BE2C (cell line): ENCODE results near the gene ASAP2.
"Not testable (repeated sequence)": the region's sequence is repeated elsewhere in the genome, so short reads cannot be mapped to it uniquely, and the experiment has no call there.

ENCODE experiments used
- DNase-seq: peaks from one replicate; pipeline ENCODE4 v3.0.0-alpha.2; 2020
- H3K27me3 ChIP-seq: fragments of 250-450 bp; sonication (Bioruptor Pico); 2 replicates; pipeline ENCODE4 v1.5.1; 2020; ENCODE audit warnings: mild to moderate bottlenecking
- H3K36me3 ChIP-seq: fragments of 250-450 bp; sonication (Bioruptor Pico); 2 replicates; pipeline ENCODE4 v1.5.1; 2020; ENCODE audit warnings: mild to moderate bottlenecking
- H3K4me1 ChIP-seq: fragments of 250-450 bp; sonication (Bioruptor Pico); 2 replicates; pipeline ENCODE4 v1.5.1; 2020
- H3K4me3 ChIP-seq: 2 replicates; pipeline ENCODE4 v1.5.1; 2011; ENCODE audit warnings: low read depth, low read length
- H3K9me3 ChIP-seq: fragments of 250-450 bp; sonication (Bioruptor Pico); 2 replicates; pipeline ENCODE4 v1.5.1; 2020
- TF ChIP-seq, protein P1 (sequence below): IDR thresholded peaks from 2 replicates; pipeline ENCODE4 v1.5.1; 2012; ENCODE audit warnings: mild to moderate bottlenecking, low read depth, low read length

ASAP2 gene

DNA sequence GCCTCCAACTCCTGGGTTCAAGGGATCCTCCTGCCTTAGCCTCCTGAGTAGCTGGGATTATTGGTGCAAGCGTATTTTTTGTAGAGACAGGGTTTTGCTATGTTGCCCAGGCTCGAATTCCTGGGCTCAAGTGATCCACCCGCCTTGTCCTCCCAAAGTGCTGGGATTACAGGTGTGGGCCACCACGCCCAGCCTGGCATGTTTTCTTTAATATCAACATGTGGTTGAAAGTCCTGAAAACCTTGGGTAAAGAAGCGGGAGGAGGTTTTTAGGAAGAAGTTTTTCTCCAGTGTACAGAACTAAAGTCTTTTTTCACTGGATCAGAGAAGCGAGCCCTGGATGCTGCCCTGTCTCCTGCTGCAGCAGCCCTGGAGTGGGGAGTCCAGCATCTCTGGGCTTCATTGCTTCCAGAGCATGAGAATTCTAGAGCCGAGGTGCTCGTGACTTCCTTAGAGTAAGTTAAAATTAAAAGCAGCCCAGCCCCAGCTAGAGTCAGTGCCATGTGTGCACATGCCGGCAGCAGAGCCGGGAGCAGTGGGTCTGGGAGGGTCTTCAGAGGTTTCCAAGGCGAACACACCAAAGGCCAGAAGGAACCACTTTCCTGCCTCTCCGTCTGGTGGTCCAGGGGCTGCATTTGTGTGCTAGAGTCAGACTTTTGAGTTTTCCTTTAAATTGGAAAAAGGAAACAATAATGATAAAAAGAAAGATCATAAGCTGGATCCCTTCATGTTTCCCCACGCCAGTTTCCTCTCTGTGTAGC, 185.5 kb downstream of the ASAP2 start:
- no peak for DNase-seq
- no peak overlapping the region for H3K4me3 ChIP-seq
- TF ChIP-seq, protein P1, sequence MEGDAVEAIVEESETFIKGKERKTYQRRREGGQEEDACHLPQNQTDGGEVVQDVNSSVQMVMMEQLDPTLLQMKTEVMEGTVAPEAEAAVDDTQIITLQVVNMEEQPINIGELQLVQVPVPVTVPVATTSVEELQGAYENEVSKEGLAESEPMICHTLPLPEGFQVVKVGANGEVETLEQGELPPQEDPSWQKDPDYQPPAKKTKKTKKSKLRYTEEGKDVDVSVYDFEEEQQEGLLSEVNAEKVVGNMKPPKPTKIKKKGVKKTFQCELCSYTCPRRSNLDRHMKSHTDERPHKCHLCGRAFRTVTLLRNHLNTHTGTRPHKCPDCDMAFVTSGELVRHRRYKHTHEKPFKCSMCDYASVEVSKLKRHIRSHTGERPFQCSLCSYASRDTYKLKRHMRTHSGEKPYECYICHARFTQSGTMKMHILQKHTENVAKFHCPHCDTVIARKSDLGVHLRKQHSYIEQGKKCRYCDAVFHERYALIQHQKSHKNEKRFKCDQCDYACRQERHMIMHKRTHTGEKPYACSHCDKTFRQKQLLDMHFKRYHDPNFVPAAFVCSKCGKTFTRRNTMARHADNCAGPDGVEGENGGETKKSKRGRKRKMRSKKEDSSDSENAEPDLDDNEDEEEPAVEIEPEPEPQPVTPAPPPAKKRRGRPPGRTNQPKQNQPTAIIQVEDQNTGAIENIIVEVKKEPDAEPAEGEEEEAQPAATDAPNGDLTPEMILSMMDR: no peak
- no peaks in the 10 kb centered on the region; the same call in 1 of the 2 replicates for H3K36me3 ChIP-seq
- no peaks in the 10 kb centered on the region for H3K9me3 ChIP-seq
- no peaks in the 10 kb centered on the region for H3K27me3 ChIP-seq
- no peaks in the 10 kb centered on the region; the same call in 1 of the 2 replicates for H3K4me1 ChIP-seq

DNA sequence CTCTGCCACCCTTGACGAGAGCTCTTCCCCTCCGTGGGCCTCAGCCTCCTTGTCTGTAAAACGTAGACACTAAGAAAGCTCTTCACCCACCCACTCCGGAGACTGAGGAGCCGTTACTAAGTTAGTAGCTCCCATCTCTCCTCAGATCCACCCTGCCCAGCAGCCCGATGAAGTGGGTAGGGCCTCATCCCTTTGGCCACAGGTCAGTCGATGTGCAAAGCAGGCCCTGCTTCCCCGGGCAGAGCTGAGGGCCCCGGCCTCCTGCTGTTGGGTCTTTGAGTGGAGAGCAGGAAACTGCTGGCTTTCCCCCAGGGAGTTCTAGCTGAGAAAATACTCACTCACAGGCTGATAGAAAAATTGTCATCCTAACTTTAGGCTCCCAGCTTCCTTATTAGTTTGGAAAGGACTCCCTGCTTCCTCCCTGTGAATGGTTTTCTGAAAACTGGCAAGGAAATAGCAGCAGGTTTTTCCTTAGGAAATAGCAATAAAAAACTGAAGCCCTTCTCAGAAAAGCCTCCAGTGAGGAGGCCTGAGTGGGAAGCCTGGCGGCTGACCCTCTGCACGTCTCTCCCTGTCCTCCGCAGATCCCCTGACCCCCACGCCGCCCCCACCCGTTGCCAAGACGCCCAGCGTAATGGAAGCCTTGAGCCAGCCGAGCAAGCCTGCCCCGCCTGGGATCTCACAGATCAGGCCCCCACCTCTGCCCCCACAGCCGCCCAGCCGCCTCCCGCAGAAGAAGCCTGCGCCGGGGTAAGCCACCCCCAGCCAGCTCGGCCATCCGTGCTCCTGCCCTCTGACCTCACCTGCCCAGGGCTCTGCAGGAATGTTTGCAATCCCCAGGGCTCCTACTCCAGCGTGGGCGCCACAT, 186.5 kb downstream of the ASAP2 start:
- Histone ChIP-seq H3K4me3 (no peak overlapping the region), H3K27me3 (no peaks in the 10 kb centered on the region), H3K36me3 (no peaks in the 10 kb centered on the region; the same call in 1 of the 2 replicates), H3K9me3 (no peaks in the 10 kb centered on the region), H3K4me1 (no peaks in the 10 kb centered on the region; the same call in 1 of the 2 replicates)
- TF ChIP-seq, protein P1: no peak
- no peak for DNase-seq

DNA sequence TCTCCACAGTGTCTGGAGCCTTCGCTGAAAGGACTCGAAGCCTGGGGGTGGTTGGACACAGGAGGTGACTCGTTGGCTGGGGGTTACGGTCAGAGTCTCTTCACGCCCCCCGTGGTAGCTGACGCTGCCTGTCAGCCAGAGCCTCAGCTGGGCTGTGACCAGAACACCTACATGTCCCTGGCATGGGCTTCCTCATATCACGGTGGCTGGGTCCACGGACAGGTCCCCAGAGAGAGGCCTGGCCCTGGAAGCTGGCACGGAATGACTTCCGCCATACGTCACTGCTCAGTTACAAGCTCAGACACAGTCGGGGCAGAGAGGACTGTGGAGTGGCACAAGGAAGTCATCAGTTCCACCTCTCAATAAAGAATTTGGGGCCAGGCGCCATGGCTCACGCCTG, 188.2 kb downstream of the ASAP2 start:
- Histone ChIP-seq H3K4me1 (no peaks in the 10 kb centered on the region), H3K4me3 (no peak overlapping the region), H3K27me3 (no peaks in the 10 kb centered on the region), H3K36me3 (no peaks in the 10 kb centered on the region; the same call in 1 of the 2 replicates), H3K9me3 (no peaks in the 10 kb centered on the region)
- DNase-seq: no peak
- TF ChIP-seq, protein P1: no peak

DNA sequence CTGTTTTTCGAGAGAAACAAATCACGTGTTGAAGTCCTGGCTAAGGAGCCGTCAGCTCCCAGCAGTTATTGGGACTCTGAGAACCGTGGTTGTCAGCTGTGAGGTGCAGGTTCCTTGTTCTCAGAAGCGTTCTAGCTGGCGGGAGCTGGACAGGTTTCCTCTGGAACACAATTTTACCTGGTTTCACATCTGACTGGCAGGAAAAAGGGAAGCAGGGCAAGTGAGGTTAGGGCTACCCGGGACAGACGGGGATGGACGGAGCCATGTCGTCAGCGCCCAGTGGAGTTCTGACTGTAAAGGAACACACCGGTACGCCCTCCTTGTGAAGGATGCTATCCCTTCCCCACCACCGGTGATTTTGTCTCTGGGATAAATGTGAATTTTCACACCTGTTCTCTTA, 190.6 kb downstream of the ASAP2 start:
- Histone ChIP-seq H3K4me3 (no peak overlapping the region), H3K36me3 (no peaks in the 10 kb centered on the region; the same call in 1 of the 2 replicates), H3K4me1 (no peaks in the 10 kb centered on the region), H3K9me3 (no peaks in the 10 kb centered on the region), H3K27me3 (no peaks in the 10 kb centered on the region)
- DNase-seq: no peak
- TF ChIP-seq, protein P1: no peak

DNA sequence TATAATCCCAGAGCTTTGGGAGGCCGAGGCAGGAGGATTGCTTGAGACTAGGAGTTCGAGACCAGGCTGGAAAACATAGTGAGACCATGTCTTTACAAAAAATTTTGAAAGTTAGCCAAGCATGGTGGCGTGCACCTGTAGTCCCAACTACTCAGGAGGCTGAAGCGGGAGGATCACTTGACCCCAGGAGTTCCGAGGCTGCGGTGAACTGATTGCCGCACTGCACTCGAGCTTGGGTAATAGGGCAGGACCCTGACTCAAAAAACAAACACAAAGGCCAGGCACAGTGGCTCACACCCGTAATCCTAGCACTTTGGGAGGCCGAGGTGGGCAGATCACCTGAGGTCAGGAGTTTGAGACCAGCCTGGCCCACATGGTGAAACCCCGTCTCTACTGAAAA, 191.6 kb downstream of the ASAP2 start:
- H3K36me3 ChIP-seq, H3K4me3 ChIP-seq, H3K9me3 ChIP-seq, H3K27me3 ChIP-seq, DNase-seq, H3K4me1 ChIP-seq: not testable (repeated sequence)

DNA sequence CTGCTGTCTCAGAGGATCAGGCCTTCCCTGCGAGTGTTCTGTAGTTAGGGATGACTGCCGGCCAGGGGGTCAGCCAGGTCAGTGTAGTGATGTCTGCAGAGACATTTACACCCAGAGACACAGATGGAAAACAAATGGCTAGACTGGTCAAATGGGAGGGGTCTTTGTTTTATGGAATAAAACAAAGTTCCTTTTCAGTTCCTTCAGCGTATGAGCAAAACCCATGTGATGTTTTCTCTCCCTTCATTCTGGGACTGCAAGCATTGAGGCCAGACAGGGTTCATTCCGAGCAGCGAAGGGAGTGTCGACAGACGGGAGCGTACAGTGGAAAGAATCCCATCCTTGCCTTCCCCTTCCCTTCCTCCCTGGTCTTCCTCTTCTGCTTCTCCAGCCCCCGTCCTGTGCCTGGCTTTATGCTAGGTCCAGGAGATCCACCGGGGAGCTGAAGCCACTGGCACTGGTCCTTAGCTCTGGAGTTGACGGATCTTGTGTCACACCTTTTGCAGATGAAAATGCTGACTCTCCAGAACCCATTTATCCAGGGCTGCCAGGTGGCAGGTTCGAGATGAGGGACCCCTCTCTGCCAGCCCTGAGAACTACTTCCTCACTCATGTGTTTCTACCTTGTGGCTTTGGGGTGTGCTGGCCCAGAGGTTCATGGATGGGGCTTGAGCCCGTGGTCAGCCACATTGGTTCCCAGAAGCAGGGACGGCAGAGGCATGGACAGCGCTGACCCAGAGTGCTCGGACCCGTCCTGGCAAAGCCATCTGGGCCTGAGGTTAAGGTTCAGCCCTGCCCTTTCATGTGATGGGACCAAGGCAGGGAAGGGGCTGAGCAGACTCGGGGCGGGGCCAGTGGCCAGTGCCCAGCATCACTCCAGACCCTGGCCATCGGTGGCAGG, 192.5 kb downstream of the ASAP2 start:
- no peaks in the 10 kb centered on the region for H3K27me3 ChIP-seq
- no peaks in the 10 kb centered on the region for H3K9me3 ChIP-seq
- no peak for DNase-seq
- TF ChIP-seq, protein P1: no peak
- no peaks in the 10 kb centered on the region for H3K4me1 ChIP-seq
- H3K36me3 ChIP-seq: peaks cover 2% of the 10 kb centered on the region; the same call in 1 of the 2 replicates
- no peak overlapping the region for H3K4me3 ChIP-seq
